CD14-positive monocyte (primary cell): Measurements from ENCODE around the gene TBC1D4. TPM values are rescaled to one million over a fixed set of nuclear protein-coding genes. Genes with fewer than 3 reads are reported as not detected.

ENCODE experiments used
- DNase-seq, 3 donors: peaks; one replicate each; pipeline ENCODE4 v3.0.0-alpha.2; 2011 to 2022
- H2AFZ ChIP-seq: 2 replicates; pipeline ENCODE4 v1.6.0; 2012; ENCODE audit warnings: mild to moderate bottlenecking, low read depth, low read length, inconsistent platforms; ENCODE audit not compliant: insufficient read depth, poor library complexity, severe bottlenecking
- H3K27ac ChIP-seq, 2 donors: 1 replicate in 1 of 2; 2 replicates in 1 of 2; pipeline ENCODE4 v1.5.1; 2012 to 2013; ENCODE audit warnings: low read length in 2 of 2, control low read depth in 1 of 2, inconsistent platforms in 1 of 2, low read depth in 1 of 2, mild to moderate bottlenecking in 1 of 2
- H3K27me3 ChIP-seq, 2 donors: one replicate each; pipeline versions ENCODE4 v1.6.0 to v1.6.1; 2011 to 2013; ENCODE audit warnings: low read length in 2 of 2; ENCODE audit not compliant: control insufficient read depth in 2 of 2, insufficient read depth in 2 of 2
- H3K36me3 ChIP-seq, 2 donors: replicated peaks in 1 of 2; 1 replicate in 1 of 2; 2 replicates in 1 of 2; pipeline versions ENCODE4 v1.5.1 to v1.6.1; 2012 to 2013; ENCODE audit warnings: low read length in 2 of 2, control low read depth in 1 of 2, inconsistent platforms in 1 of 2, mild to moderate bottlenecking in 1 of 2; ENCODE audit not compliant: insufficient read depth in 2 of 2, control insufficient read depth in 1 of 2
- H3K4me1 ChIP-seq, 2 donors: 1 replicate in 1 of 2; 2 replicates in 1 of 2; pipeline versions ENCODE4 v1.5.1 to v1.6.1; 2012 to 2013; ENCODE audit warnings: low read length in 2 of 2, control low read depth in 1 of 2, inconsistent platforms in 1 of 2, mild to moderate bottlenecking in 1 of 2, moderate library complexity in 1 of 2; ENCODE audit not compliant: insufficient read depth in 2 of 2, control insufficient read depth in 1 of 2
- H3K4me2 ChIP-seq: replicated peaks from 2 replicates; pipeline ENCODE3; 2012; ENCODE audit warnings: low read length, moderate library complexity, mild to moderate bottlenecking; ENCODE audit not compliant: poor library complexity, severe bottlenecking; ENCODE audit errors: extremely low read depth
- H3K4me3 ChIP-seq, 3 experiments: fragments of 200-600 bp in 1 of 3; sonication (generic) in 1 of 3; replicated peaks in 1 of 3; 1 replicate in 2 of 3; 2 replicates in 1 of 3; pipeline ENCODE4 v1.5.1; 2011 to 2013; ENCODE audit warnings: low read length in 3 of 3, mild to moderate bottlenecking in 3 of 3, control low read depth in 2 of 3, low read depth in 2 of 3, inconsistent platforms in 1 of 3, moderate library complexity in 1 of 3
- H3K79me2 ChIP-seq: 2 replicates; pipeline ENCODE4 v1.6.0; 2012; ENCODE audit warnings: mild to moderate bottlenecking, control low read depth, inconsistent platforms, low read length, moderate library complexity; ENCODE audit not compliant: insufficient read depth
- H3K9ac ChIP-seq: 2 replicates; pipeline ENCODE4 v1.6.0; 2017; ENCODE audit warnings: low read length, mild to moderate bottlenecking; ENCODE audit not compliant: insufficient read depth, poor library complexity, severe bottlenecking
- H3K9me3 ChIP-seq, 2 donors: replicated peaks in 1 of 2; 1 replicate in 1 of 2; 2 replicates in 1 of 2; pipeline versions ENCODE4 v1.5.1 to v1.6.1; 2012 to 2013; ENCODE audit warnings: low read length in 2 of 2, control low read depth in 1 of 2; ENCODE audit not compliant: control insufficient read depth in 1 of 2, insufficient read depth in 1 of 2
- H4K20me1 ChIP-seq: 2 replicates; pipeline ENCODE4 v1.6.0; 2012; ENCODE audit warnings: mild to moderate bottlenecking, low read length, control low read depth, moderate library complexity; ENCODE audit not compliant: insufficient read depth
- H3K27ac Mint-ChIP-seq, 7 donors: one replicate each; pipeline ENCODE4 v1.8.0; 2020; ENCODE audit warnings: mild to moderate bottlenecking in 7 of 7, mixed read lengths in 7 of 7, moderate library complexity in 6 of 7, inconsistent platforms in 2 of 7
- H3K27me3 Mint-ChIP-seq, 3 donors: one replicate each; pipeline ENCODE4 v1.8.0; 2021 to 2022; ENCODE audit warnings: low read depth in 3 of 3, mild to moderate bottlenecking in 3 of 3, mixed read lengths in 3 of 3, moderate library complexity in 3 of 3, inconsistent platforms in 1 of 3
- H3K36me3 Mint-ChIP-seq, 2 donors: one replicate each; pipeline ENCODE4 v1.8.0; 2020; ENCODE audit warnings: mixed read lengths in 2 of 2, inconsistent platforms in 1 of 2, mild to moderate bottlenecking in 1 of 2
- H3K4me1 Mint-ChIP-seq: one replicate; pipeline ENCODE4 v1.8.0; 2020; ENCODE audit warnings: mild to moderate bottlenecking, mixed read lengths
- H3K4me3 Mint-ChIP-seq, 2 donors: one replicate each; pipeline ENCODE4 v1.8.0; 2020; ENCODE audit warnings: mild to moderate bottlenecking in 2 of 2, mixed read lengths in 2 of 2, moderate library complexity in 1 of 2
- H3K9me3 Mint-ChIP-seq, 7 donors: one replicate each; pipeline ENCODE4 v1.8.0; 2020 to 2022; ENCODE audit warnings: mixed read lengths in 7 of 7, mild to moderate bottlenecking in 6 of 7, moderate library complexity in 6 of 7, inconsistent platforms in 2 of 7
- CTCF ChIP-seq: fragments of 200-600 bp; IDR thresholded peaks from one replicate; pipeline ENCODE4 v1.8.0; 2022; ENCODE audit warnings: antibody characterized with exemption, mild to moderate bottlenecking
- WGBS: methylation state at CpG from one replicate; pipeline ENCODE4 v1.1.5; 2013; ENCODE audit warnings: missing lambda C conversion rate; ENCODE audit not compliant: insufficient coverage; 5-methylcytosine and 5-hydroxymethylcytosine counted together
- intact Hi-C, 2 donors: fragments of 100-400 bp; cut with micrococcal nuclease; formaldehyde crosslinking; loops; one replicate each; pipeline versions ENCODE4 v1.15.0 to v1.15.1; 2023
- polyA plus RNA-seq, 3 donors: library from polyadenylated mRNA; depleted of rRNA in 1 of 3; unstranded in 2 of 3; stranded (reverse) in 1 of 3; fragments of 300-500 nt in 2 of 3; fragments of >200 nt in 1 of 3; fragmentation: Illumina TruSeq in 2 of 3; gene quantifications; 1 replicate in 2 of 3; 2 replicates in 1 of 3; pipeline ENCODE4 v1.2.3, GENCODE V29; 2012 to 2021

The TBC1D4 gene
- polyA plus RNA-seq, 3 donors = 2.0 to 6.7 (median 2.5) TPM

DNA sequence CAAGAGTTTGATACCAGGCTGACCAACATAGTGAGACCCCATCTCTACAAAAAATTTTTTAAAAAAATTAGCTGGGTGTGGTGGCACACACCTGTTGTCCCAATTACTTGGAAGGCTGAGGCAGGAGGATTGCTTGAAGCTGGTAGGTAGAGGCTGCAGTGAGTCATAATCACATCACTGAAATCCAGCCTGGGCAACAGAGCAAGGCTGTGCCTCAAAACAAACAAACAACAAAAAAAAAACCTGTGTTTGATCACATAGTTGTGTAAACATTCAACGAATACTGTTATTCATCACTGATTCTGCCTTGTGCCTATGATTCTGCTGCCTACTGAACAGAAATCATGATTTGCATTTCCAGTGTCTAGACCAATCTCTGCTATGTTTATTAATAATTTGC is 134.0 kb downstream of the TBC1D4 start:
- intact Hi-C loops = no loop called here
- Histone ChIP-seq H3K4me3 (no peak overlapping the region), H3K9me3 (no peaks in the 10 kb centered on the region), H3K4me1 (no peaks in the 10 kb centered on the region), H3K4me2 (no peak overlapping the region), H3K79me2 (no peaks in the 10 kb centered on the region), H3K9ac (no peak overlapping the region), H4K20me1 (no peaks in the 10 kb centered on the region), H3K27ac (no peak overlapping the region), H3K36me3 (no peaks in the 10 kb centered on the region), H3K27me3 (no peaks in the 10 kb centered on the region), H2AFZ (no peak overlapping the region)
- no peak for DNase-seq
- Mint-ChIP-seq H3K9me3 (peaks cover 0 to 2% (median 0%) of the 10 kb centered on the region in 7 donors), H3K4me1 (no peaks in the 10 kb centered on the region), H3K36me3 (peaks cover 3 to 8% of the 10 kb centered on the region in 2 donors), H3K4me3 (no peak overlapping the region), H3K27me3 (no peaks in the 10 kb centered on the region), H3K27ac (no peak overlapping the region)
- no CpG with 5 or more reads among the region's 1 CpG for WGBS
- TF ChIP-seq CTCF = no peak

DNA sequence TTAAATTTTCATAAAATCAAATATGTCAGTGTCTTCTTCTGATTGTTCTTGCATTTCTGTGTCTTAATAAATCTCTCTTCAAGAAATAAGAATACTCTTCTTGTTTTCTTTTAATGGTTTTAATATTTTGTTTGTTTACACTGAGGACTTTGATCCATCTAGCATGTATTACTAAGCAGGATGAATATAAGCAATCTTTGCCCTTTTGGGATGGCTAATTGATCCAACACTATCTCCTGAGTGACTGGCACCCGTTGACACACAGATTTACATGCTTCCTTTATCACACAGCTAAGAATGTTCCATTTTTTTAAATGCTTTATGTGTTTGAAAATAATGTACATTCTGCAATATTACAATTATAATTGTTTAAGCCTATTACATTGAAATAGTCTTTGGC is 134.5 kb downstream of the TBC1D4 start:
- no peak overlapping the region for H3K27ac ChIP-seq
- Mint-ChIP-seq H3K27me3 (no peaks in the 10 kb centered on the region), H3K4me3 (no peak overlapping the region), H3K4me1 (no peaks in the 10 kb centered on the region), H3K36me3 (peaks cover 3 to 8% of the 10 kb centered on the region in 2 donors), H3K9me3 (peaks cover 0 to 2% (median 0%) of the 10 kb centered on the region in 7 donors), H3K27ac (no peak overlapping the region)
- H3K9me3 ChIP-seq = no peaks in the 10 kb centered on the region
- H3K4me1 ChIP-seq = no peaks in the 10 kb centered on the region
- TF ChIP-seq CTCF = no peak
- H4K20me1 ChIP-seq = no peaks in the 10 kb centered on the region
- H3K79me2 ChIP-seq = no peaks in the 10 kb centered on the region
- no CpG with 5 or more reads among the region's 1 CpG for WGBS
- no peak overlapping the region for H3K4me3 ChIP-seq
- DNase-seq = no peak
- no peak overlapping the region for H3K4me2 ChIP-seq
- no peak overlapping the region for H2AFZ ChIP-seq
- H3K36me3 ChIP-seq = no peaks in the 10 kb centered on the region
- H3K9ac ChIP-seq = no peak overlapping the region
- intact Hi-C loops = no loop called here
- H3K27me3 ChIP-seq = no peaks in the 10 kb centered on the region
